ENCODE data around the gene ABCC11. TPM values are rescaled to one million over a fixed set of nuclear protein-coding genes. Genes with fewer than 3 reads are reported as not detected.
A peak's percentile ranks its signal among the peaks of the same experiment; 100 is the strongest.

Gene ABCC11
- polyA plus RNA-seq, 2 of the 4 experiments (the other 2 are of a cell fraction): 0.19 to 0.21 TPM

DNA sequence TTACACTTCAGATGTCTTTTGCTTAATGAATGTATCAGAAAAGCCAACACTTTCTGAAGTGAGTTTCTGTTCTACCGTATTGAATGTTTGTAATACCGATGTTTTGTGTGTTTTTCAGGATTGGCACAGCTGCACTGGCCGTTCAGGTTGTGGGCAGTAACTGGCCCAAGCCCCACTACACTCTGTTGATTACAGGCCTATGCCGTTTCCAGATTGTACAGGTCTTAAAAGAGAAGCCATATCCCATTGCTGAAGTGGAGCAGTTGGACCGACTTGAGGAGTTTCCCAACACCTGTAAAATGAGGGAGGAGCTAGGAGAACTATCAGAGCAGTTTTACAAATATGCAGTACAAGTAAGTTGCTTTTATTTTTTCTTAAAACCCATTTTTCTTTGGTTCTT lies 4.7 kb upstream of the ABCC11 start:
- Histone ChIP-seq H3K9me3 (no peaks in the 10 kb centered on the region), H3K4me1 (no peaks in the 10 kb centered on the region), H3K4me3 (no peak overlapping the region), H3K4me2 (no peak overlapping the region), H3K27ac (no peak overlapping the region)
- ChIA-PET CTCF (interaction anchor here (0.7 to 1.1 kb wide), 2 partner anchors 101 to 371 kb away, joined by 3 read pairs; no protein-coding TSS in a partner anchor), POLR2A (no interaction called here)
- FAIRE-seq: no peak
- DNase-seq (ENCODE audit: low read depth in 1 of 2, low spot score in 1 of 2): no peak
- TF ChIP-seq, protein P1, sequence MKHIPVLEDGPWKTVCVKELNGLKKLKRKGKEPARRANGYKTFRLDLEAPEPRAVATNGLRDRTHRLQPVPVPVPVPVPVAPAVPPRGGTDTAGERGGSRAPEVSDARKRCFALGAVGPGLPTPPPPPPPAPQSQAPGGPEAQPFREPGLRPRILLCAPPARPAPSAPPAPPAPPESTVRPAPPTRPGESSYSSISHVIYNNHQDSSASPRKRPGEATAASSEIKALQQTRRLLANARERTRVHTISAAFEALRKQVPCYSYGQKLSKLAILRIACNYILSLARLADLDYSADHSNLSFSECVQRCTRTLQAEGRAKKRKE (CRISPR knock-in tag; IDR thresholded peaks at IDR 0.05; ENCODE audit: low read depth): no peak
- ATAC-seq: no peak
- WGBS (ENCODE audit: missing lambda C conversion rate): 77% methylated on average over 5 of the region's 5 CpGs

DNA sequence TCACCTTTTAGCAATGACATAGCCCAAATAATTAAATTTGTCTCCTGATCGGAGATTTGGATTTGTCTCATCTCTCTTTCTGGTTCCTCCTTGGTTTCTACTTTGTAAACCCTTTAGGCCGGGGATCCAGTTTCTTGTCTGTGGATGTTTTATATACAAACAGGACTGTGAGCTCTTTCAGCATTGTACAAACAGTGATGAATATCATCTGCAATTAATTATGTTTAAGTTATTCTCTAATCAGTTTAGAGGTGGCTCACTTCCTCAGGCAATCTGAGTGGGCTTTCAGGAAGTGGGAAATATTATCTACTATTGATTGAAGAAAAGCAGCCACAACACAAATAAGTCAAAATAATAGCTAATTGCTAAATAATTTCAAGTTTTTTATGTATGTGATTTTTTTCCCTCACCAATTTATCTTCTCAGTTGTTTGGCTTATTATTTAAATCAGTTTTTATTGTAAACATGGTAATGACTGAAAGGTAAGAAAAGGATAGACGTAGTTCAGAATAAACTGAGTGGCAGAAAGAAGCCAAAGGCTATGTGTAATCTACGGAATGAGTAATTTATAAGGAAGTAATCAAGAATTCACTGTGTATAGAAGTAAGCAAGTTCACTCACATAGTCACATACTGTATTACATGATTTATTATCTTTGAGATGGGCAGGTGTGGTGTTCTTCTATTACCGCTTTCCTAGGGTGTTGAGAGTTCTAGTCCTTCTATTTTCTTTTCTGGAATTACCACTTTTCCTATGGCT lies 3.4 kb upstream of the ABCC11 start:
- ChIA-PET CTCF (no interaction called here), POLR2A (no interaction called here)
- Histone ChIP-seq H3K9me3 (no peaks in the 10 kb centered on the region), H3K27ac (no peak overlapping the region), H3K4me3 (no peak overlapping the region), H3K4me2 (no peak overlapping the region), H3K4me1 (peaks cover 5% of the 10 kb centered on the region)
- DNase-seq (ENCODE audit: low read depth in 1 of 2, low spot score in 1 of 2): no peak
- no peak for ATAC-seq
- WGBS (ENCODE audit: missing lambda C conversion rate): 87% methylated on average over 5 of the region's 5 CpGs
- TF ChIP-seq RCOR1 (IDR thresholded peaks at IDR 0.05; ENCODE audit: low read depth, low read length) (no peak), HEYL (CRISPR knock-in tag; IDR thresholded peaks at IDR 0.05) (no peak), PHF8 (IDR thresholded peaks at IDR 0.05; ENCODE audit: borderline replicate concordance, low read depth) (no peak), RAD21 (conservative IDR thresholded peaks at IDR 0.05 in 1 of 2, IDR thresholded peaks at IDR 0.05 in 1 of 2) (no peak), KDM5A (IDR thresholded peaks at IDR 0.05) (no peak), BHLHE40 (IDR thresholded peaks at IDR 0.05; ENCODE audit: low read depth, low read length) (no peak), CBX2 (IDR thresholded peaks at IDR 0.05; ENCODE audit: borderline replicate concordance, low read depth) (no peak), HOXA7 (CRISPR knock-in tag; IDR thresholded peaks at IDR 0.05) (no peak), FOSL2 (IDR thresholded peaks at IDR 0.05) (no peak), FOSL2 (CRISPR knock-in tag; IDR thresholded peaks at IDR 0.05) (no peak), CEBPB (IDR thresholded peaks at IDR 0.05) (no peak), NPAS2 (CRISPR knock-in tag; IDR thresholded peaks at IDR 0.05; ENCODE audit: borderline replicate concordance) (no peak)
- TF ChIP-seq, protein P2, sequence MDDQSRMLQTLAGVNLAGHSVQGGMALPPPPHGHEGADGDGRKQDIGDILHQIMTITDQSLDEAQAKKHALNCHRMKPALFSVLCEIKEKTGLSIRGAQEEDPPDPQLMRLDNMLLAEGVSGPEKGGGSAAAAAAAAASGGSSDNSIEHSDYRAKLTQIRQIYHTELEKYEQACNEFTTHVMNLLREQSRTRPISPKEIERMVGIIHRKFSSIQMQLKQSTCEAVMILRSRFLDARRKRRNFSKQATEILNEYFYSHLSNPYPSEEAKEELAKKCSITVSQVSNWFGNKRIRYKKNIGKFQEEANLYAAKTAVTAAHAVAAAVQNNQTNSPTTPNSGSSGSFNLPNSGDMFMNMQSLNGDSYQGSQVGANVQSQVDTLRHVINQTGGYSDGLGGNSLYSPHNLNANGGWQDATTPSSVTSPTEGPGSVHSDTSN (IDR thresholded peaks at IDR 0.05): no peak
- TF ChIP-seq, protein P3, sequence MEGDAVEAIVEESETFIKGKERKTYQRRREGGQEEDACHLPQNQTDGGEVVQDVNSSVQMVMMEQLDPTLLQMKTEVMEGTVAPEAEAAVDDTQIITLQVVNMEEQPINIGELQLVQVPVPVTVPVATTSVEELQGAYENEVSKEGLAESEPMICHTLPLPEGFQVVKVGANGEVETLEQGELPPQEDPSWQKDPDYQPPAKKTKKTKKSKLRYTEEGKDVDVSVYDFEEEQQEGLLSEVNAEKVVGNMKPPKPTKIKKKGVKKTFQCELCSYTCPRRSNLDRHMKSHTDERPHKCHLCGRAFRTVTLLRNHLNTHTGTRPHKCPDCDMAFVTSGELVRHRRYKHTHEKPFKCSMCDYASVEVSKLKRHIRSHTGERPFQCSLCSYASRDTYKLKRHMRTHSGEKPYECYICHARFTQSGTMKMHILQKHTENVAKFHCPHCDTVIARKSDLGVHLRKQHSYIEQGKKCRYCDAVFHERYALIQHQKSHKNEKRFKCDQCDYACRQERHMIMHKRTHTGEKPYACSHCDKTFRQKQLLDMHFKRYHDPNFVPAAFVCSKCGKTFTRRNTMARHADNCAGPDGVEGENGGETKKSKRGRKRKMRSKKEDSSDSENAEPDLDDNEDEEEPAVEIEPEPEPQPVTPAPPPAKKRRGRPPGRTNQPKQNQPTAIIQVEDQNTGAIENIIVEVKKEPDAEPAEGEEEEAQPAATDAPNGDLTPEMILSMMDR (IDR thresholded peaks at IDR 0.05): no peak
- TF ChIP-seq, protein P4, sequence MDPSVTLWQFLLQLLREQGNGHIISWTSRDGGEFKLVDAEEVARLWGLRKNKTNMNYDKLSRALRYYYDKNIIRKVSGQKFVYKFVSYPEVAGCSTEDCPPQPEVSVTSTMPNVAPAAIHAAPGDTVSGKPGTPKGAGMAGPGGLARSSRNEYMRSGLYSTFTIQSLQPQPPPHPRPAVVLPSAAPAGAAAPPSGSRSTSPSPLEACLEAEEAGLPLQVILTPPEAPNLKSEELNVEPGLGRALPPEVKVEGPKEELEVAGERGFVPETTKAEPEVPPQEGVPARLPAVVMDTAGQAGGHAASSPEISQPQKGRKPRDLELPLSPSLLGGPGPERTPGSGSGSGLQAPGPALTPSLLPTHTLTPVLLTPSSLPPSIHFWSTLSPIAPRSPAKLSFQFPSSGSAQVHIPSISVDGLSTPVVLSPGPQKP (IDR thresholded peaks at IDR 0.05; ENCODE audit: low read depth, low read length): no peak
- FAIRE-seq: no peak

DNA sequence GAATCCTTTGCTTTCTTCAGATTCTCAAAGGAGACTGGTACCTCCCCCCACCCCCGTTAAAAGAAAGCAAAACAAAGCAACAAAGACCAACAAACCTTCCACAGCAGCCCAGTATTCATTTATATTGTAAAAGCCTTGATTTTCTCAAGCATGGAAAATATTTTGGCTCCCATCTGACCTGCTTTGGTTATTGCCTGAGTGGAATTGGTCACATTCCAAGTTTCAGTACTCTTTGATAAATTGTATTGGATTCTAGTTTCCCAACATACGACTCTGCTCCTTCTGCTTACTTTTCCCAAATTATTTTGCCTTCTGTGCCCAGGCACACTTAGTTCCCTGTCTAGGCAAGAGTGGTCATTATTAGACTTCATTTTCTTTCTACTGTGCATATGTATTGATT lies 1.3 kb downstream of the ABCC11 start:
- FAIRE-seq (no peak), ATAC-seq (no peak), DNase-seq (ENCODE audit: low read depth in 1 of 2, low spot score in 1 of 2) (no peak)
- CTCF ChIA-PET: interaction anchor here (0.6 to 1.0 kb wide), 2 partner anchors 15 to 81 kb away, joined by 3 read pairs; no protein-coding TSS in a partner anchor
- peak overlapping the region; percentile 93 for H3K4me2 ChIP-seq
- TF ChIP-seq HOXB5 (CRISPR knock-in tag; IDR thresholded peaks at IDR 0.05) (no peak), ZC3H11A (IDR thresholded peaks at IDR 0.05) (no peak), RARB (CRISPR knock-in tag; IDR thresholded peaks at IDR 0.05) (no peak), HDAC2 (IDR thresholded peaks at IDR 0.05) (no peak), NPAS2 (CRISPR knock-in tag; IDR thresholded peaks at IDR 0.05; ENCODE audit: borderline replicate concordance) (no peak)
- TF ChIP-seq, protein P5, sequence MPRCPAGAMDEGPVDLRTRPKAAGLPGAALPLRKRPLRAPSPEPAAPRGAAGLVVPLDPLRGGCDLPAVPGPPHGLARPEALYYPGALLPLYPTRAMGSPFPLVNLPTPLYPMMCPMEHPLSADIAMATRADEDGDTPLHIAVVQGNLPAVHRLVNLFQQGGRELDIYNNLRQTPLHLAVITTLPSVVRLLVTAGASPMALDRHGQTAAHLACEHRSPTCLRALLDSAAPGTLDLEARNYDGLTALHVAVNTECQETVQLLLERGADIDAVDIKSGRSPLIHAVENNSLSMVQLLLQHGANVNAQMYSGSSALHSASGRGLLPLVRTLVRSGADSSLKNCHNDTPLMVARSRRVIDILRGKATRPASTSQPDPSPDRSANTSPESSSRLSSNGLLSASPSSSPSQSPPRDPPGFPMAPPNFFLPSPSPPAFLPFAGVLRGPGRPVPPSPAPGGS (IDR thresholded peaks at IDR 0.05): no peak
- TF ChIP-seq, protein P6, sequence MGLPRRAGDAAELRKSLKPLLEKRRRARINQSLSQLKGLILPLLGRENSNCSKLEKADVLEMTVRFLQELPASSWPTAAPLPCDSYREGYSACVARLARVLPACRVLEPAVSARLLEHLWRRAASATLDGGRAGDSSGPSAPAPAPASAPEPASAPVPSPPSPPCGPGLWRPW (IDR thresholded peaks at IDR 0.05): no peak
- H3K4me3 ChIP-seq: no peak overlapping the region
- no peaks in the 10 kb centered on the region for H3K9me3 ChIP-seq
- H3K4me1 ChIP-seq: peaks cover 13% of the 10 kb centered on the region
- no peak overlapping the region for H3K27ac ChIP-seq
- 70% methylated on average over 2 of the region's 2 CpGs for WGBS (ENCODE audit: missing lambda C conversion rate)
- POLR2A ChIA-PET: no interaction called here
